ENCODE measurements around the gene KCNJ5.

GRCh38 chr11:128845334-128845780, 45.8 kb upstream of the KCNJ5 start:
- TF ChIP-seq CTCF (IDR thresholded peaks at IDR 0.05; ENCODE audit: low read length): no peak
- no peak for TF ChIP-seq EZH2 (IDR thresholded peaks at IDR 0.05; ENCODE audit: borderline replicate concordance, low read length)
